Endothelial cell (in vitro differentiated cells): Measurements from ENCODE around the gene PALM3. TPM values are rescaled to one million over a fixed set of nuclear protein-coding genes. Genes with fewer than 3 reads are reported as not detected.
A peak's percentile ranks its signal among the peaks of the same experiment; 100 is the strongest.

Experiments used
- DNase-seq: peaks from one replicate; pipeline ENCODE4 v3.0.0; 2021; ENCODE audit warnings: low spot score
- H3K27ac Mint-ChIP-seq: one replicate; pipeline ENCODE4 v1.8.0; 2021; ENCODE audit warnings: mixed read lengths, inconsistent platforms; ENCODE audit not compliant: unreplicated experiment
- H3K27me3 Mint-ChIP-seq: one replicate; pipeline ENCODE4 v1.8.0; 2021; ENCODE audit warnings: mild to moderate bottlenecking, moderate library complexity, mixed read lengths, inconsistent platforms; ENCODE audit not compliant: unreplicated experiment
- H3K36me3 Mint-ChIP-seq: one replicate; pipeline ENCODE4 v1.8.0; 2021; ENCODE audit warnings: mild to moderate bottlenecking, low read depth, mixed read lengths, inconsistent platforms; ENCODE audit not compliant: unreplicated experiment
- H3K4me1 Mint-ChIP-seq: one replicate; pipeline ENCODE4 v1.8.0; 2021; ENCODE audit warnings: mild to moderate bottlenecking, mixed read lengths, inconsistent platforms; ENCODE audit not compliant: unreplicated experiment
- H3K4me3 Mint-ChIP-seq: one replicate; pipeline ENCODE4 v1.8.0; 2021; ENCODE audit warnings: mild to moderate bottlenecking, mixed read lengths, inconsistent platforms; ENCODE audit not compliant: unreplicated experiment
- H3K9me3 Mint-ChIP-seq: one replicate; pipeline ENCODE4 v1.8.0; 2021; ENCODE audit warnings: mixed read lengths, inconsistent platforms; ENCODE audit not compliant: unreplicated experiment
- CTCF ChIP-seq: fragments of 200-600 bp; sonication (generic); IDR thresholded peaks from one replicate; pipeline ENCODE4 v1.5.0; 2021; ENCODE audit warnings: antibody characterized with exemption; ENCODE audit not compliant: unreplicated experiment
- total RNA-seq: library from RNA; stranded (reverse); fragmentation: NEBNext Ultra II Directional; extraction: Animal tissue kit (Norgen Biotek cat#: 25700); gene quantifications from one replicate; pipeline ENCODE4 v1.2.1, GENCODE V29; 2021; ENCODE audit not compliant: unreplicated experiment

Gene PALM3
- total RNA-seq, 1 donor from 2014 or later = 0.90 TPM

- DNase-seq = no peak
- peaks cover 18% of the 10 kb centered on the region for H3K27me3 Mint-ChIP-seq
- H3K36me3 Mint-ChIP-seq = peaks cover 17% of the 10 kb centered on the region
- TF ChIP-seq CTCF = no peak
- H3K4me1 Mint-ChIP-seq = peaks cover 5% of the 10 kb centered on the region
- no peak overlapping the region for H3K4me3 Mint-ChIP-seq
- peaks cover 3% of the 10 kb centered on the region for H3K9me3 Mint-ChIP-seq
- H3K27ac Mint-ChIP-seq = no peak overlapping the region
Observed at GRCh38 chr19:14093117-14093823, 31.4 kb upstream of the PALM3 start.

- Mint-ChIP-seq H3K27ac (no peak overlapping the region), H3K36me3 (peaks cover 16% of the 10 kb centered on the region), H3K4me1 (peaks cover 5% of the 10 kb centered on the region), H3K4me3 (peak overlapping the region; percentile 95), H3K9me3 (peaks cover 3% of the 10 kb centered on the region), H3K27me3 (peaks cover 19% of the 10 kb centered on the region)
- no peak for DNase-seq
- TF ChIP-seq CTCF = no peak
Observed at GRCh38 chr19:14091813-14092462, 30.1 kb upstream of the PALM3 start.

GRCh38 chr19:14091081-14091812 lies 29.4 kb upstream of the PALM3 start:
- DNase-seq = peak; percentile 61
- Mint-ChIP-seq H3K9me3 (peaks cover 3% of the 10 kb centered on the region), H3K27me3 (peaks cover 19% of the 10 kb centered on the region), H3K27ac (peak overlapping the region; percentile 90), H3K36me3 (peaks cover 16% of the 10 kb centered on the region), H3K4me3 (peak overlapping the region; percentile 95), H3K4me1 (peaks cover 5% of the 10 kb centered on the region)
- TF ChIP-seq CTCF = no peak

GRCh38 chr19:14090509-14091080 lies 28.7 kb upstream of the PALM3 start, which contains the start of gene SAMD1:
Gene SAMD1 (minus strand): TSS chr19:14090751.
- H3K27ac Mint-ChIP-seq = peak within 1 kb of the TSS; percentile 90
- H3K9me3 Mint-ChIP-seq = peaks cover 3% of the 10 kb centered on the region
- H3K4me3 Mint-ChIP-seq = peak within 1 kb of the TSS; percentile 95
- peaks cover 21% of the 10 kb centered on the region for H3K27me3 Mint-ChIP-seq
- TF ChIP-seq CTCF = no peak
- peak; percentile 69 for DNase-seq
- H3K4me1 Mint-ChIP-seq = peaks cover 5% of the 10 kb centered on the region
- peaks cover 16% of the 10 kb centered on the region for H3K36me3 Mint-ChIP-seq
